HG02870 (cell line): Measurements from ENCODE around the gene TPRN.

Experiments
- ATAC-seq: cut with Tn5 transposase; IDR thresholded peaks from one replicate; pipeline ENCODE4 v1.9.1; 2021; ENCODE audit warnings: mild to moderate bottlenecking, moderate library complexity; ENCODE audit not compliant: unreplicated experiment

TPRN gene

DNA sequence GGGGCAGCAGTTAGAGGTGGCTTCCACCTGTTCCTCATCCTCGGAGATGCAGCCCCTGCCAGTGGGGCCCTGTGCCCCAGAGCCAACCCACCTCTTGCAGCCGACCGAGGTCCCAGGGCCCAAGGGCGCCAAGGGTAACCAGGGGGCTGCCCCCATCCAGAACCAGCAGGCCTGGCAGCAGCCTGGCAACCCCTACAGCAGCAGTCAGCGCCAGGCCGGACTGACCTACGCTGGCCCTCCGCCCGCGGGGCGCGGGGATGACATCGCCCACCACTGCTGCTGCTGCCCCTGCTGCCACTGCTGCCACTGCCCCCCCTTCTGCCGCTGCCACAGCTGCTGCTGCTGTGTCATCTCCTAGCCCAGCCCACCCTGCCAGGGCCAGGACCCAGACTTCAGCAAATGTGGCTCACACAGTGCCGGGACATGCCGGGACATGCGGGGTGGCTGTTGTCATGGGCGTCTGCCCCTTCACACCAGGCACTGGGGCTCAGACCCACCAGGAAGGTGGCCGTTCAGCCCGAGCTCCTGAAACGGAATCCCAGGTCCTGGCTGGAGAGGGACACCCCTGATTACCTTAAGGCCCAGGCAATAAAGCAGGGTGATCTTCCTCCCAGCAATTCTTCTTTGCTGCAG lies 25.3 kb upstream of the TPRN start:
- no peak for ATAC-seq

DNA sequence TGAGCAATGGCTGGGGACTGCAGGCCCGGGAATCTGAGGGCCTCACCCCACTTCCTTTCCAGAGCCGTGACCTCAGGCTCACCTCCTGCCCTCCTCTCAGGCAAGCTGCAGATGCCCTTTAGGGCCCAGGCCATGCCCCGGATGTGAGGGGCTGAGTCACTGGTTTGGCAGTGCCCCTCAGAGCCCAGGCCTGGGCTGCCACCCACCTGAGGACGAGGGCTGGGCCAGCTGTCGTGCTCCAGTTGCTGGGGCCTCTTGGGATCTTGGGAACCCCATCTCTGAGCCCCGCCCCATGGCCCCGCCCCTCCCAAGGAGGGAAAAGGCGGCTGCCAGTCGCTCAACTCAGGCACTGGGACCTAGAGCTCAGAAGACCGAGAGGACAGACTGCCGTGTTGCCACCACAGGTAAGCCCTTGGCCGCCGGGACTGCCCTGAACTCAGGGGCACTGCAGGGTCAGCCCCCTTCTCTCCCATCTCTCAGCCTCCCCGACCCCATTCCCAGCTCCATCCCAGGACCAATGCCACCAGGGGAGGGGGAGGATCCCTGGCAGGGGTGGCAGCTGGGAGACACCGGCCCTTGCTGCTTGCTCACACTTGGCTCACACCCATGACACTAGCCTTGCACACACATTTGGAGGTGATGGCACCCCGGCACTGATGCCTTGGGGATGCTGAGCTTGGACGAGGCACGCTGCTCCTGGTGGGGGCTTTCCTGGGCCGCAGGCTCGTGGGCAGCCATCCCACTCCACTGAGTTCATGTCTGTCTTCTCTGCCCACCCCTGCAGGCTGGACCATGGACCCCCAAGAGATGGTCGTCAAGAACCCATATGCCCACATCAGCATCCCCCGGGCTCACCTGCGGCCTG lies 24.5 kb upstream of the TPRN start, which contains the start of gene CYSRT1:
Gene CYSRT1 (plus strand): TSS at position 345 of the 865 bp plus-strand sequence. CDS start 448 bp downstream, at position 793.
- ATAC-seq, result no peak

DNA sequence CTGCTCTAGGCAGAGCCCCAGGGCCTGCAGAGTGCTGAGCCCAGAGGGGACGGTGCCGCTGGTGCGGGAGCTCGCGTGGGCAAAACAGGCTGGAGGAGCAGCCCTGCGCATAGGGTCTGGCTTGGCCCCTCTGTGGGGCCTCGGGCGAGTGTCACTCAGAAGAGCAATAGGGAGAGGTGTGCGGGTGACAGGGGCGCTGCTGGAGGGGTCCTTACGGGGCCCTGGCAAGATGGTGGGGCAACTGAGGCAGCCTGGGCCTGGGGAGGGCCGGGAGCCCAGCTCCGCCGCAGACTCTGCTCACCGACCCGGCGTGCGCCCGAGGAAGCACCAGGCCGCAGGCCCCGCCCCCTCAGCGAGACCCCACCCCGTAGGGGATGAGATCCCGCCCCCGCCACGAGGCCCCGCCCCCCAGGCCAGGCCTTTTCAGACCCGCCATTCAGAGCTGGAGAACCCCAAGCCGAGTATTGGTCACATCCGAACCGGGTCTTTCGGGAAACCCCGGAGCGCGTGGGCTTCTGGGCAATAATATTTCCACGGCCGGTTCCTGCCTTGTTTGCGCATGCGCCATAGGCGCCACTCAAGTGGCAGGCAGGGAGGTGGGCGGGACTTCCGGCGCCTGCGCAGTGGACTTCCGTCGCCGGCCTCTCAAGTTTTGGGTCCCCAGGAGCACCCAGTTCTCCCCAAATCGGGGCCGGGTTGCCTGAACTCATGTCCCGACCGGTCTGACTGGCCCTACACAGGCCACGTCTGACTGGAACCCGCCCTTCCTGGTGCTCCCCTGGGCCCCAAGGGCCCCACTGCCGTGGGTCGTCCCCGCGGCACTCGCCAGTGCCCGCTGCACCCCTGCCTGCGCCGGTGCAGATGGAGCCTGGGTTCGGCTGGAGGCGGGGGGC lies 22.8 kb upstream of the TPRN start:
- peak; percentile 65 for ATAC-seq

DNA sequence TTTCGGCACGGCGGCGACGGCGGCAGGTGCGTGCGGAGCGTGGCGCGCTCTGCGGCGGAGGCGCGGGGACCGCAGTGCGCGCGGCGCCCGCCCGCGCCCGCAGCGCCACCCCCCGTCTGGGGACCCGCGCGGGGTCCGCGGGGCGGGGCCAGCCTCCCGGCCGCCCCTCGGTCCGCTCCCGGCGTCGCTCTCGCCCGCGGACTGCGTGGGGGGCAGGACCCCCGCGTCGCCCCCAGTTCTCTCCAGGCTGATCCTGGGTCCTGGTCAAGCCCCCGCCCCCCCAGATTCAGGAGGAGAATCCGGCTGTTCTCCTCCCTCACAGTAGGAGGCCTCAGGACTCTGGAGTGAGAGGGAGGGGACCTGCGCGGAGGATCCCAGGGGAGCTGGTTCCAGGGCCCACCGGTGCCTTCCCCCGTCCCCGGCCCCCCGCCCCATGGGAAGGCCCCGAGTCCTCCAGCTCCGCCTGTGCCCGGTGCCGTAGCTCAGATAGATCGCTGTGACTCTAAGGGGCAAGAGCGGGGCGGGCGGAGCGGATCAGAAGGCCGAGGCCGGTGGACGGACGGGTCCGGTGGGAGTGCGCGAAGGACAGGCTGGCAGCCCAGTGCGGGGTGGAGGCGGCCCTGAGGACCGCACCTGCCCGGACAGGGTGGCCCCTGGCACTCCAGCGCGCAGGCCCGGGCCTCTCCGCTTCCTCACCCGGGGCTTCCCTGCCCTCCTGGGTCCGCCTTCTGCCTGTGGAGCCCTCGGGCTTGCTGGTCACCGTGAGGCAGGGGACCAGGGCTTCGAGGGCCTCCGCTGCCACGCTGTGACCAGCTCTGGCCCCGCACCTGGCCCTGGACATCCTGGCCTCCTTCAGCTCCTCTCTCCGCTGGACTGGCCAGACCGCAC lies 21.9 kb upstream of the TPRN start, which contains the start of gene RNF208:
Gene RNF208 (minus strand): TSS at position 51 of the 888 bp plus-strand sequence. CDS start 1,028 bp downstream, outside the sequence.
- ATAC-seq, result no peak

DNA sequence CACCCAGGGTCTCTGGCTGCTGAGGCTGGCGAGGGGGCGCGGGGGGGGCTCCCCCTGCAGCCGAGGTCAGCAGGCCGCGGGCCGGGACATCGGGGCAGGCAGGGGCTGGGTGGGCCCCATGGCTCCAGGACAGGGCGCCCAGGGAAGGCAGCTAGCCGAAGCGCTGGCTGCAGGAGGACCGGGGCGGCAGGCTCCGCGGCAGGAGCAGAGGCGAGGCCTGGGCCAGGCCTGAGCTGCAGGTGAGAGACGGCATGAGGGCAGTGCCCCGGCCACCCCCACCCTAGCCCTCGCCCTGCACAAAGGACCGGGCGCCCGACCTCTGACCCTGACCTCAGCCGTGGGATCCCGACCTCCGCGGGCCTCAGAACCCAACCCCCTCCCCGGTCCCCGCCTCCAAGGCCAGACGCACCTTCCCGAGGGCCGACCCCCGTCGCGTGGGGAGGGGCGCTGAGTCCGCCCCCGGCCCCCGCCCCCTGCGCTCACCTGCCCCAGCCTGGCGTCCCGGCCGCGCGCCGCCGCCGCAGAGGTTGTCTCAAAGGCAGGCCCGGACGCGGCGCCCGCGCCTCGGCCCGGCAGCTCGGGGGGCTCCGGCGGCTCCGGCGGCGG lies 21.1 kb upstream of the TPRN start:
- ATAC-seq, result no peak

DNA sequence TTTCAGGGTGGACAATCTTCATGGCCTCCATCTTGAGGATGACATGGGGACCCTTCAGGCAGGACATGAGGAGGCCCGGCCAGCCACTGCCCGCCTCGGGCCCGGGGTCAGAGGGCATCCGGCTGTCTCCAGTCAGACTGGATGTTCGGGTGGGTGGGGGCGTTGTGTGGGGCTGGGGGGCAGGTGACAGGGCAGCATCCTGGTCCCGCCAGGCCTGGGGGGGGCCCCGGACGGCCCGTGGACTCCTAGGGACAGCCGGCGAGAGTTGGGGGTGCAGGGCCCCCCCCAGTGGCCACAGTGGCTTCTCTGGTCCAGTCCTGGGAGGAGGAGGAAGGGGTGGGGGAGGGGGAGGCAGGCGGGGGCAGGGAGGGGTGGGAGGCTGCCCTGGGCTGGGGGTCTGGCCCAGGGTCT lies 20.6 kb upstream of the TPRN start:
- no peak for ATAC-seq

DNA sequence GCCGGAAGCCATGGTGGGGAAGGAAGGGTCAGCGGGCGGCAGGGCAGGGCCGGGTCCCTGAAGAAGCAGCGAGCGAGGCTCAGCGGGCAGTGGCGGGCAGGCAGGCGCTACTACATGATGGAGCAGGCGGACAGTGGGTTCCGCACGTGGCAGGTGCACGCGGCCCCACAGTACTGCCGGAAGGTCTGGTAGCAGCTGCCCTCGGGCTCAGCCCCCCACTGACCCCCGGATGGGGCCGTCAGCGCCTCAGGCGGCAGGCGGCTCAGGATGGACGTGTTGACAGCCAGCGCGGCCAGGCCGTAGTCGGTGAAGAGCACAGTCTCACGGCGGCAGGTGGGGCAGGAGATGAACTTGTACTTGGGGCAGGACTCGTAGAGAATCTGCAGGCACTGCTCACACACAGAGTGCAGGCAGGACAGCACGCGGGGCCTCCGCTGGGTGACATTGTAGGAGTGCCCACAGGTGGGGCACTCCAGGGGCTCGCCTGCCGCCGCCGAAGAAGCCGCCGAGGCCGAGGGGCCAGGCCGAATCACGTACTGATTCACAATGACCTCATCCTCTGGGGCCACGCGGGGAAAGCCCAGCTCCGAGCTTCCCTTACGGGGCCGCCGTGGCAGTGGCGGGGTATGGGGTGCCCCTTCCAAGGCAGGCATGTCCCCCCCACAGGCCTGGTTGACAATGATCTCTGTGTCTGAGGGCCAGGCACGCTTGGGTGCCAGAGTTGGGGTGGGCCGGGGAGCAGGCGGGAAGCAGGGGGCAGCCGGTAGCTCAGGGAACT lies 20.0 kb upstream of the TPRN start:
- ATAC-seq, result no peak

DNA sequence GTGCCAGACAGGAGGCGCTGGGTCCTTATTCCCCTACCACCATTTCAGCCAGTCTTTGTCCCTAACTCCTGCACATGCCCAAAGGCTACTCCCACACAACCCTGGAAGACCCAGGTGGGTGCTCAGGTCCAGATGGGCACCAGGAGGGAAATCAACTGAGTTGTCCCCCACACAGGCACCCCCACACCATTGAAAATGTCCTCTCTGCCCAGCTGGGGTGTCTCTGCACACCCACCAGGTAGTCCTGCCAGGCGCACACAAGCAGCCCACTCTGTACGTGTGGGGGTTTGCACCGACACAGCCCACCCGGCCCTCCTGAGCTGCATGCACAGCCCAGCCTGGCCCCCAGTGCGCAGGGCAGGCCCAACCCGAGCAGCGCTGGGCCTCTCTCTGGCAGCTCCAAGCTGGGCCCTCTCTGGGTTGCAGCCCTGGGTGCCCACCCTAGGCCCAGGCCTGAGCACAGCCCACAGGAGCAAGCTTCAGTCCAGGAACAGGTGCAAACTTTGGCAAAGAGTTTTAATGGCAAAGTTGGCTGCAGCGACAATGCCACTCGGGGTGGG lies 19.3 kb upstream of the TPRN start:
- ATAC-seq, result no peak

DNA sequence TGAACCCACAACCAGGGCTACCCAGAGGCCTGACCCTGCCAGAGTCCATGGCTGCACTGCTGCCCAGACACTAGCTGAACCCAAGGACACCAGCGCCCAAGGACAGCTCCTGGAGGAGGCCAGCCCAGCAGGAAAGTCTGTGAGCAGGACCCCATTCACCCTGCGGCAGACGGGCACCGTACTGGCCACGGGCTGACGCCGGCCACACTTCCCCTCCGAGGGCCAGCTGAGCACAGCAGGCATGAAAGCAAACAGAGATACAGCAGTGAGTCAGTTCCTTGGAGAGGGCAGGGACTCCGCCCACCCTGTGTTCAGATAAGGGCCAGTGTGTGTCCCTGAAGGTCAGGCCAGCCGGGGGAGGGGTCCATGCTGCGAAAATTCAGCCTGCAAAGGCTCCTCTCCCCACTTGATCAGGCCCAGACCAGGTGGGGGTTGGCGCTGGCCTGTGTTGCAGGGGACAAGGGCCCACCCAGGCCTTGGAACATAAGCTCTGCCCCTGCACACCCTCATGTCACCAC lies 18.3 kb upstream of the TPRN start:
- no peak for ATAC-seq

DNA sequence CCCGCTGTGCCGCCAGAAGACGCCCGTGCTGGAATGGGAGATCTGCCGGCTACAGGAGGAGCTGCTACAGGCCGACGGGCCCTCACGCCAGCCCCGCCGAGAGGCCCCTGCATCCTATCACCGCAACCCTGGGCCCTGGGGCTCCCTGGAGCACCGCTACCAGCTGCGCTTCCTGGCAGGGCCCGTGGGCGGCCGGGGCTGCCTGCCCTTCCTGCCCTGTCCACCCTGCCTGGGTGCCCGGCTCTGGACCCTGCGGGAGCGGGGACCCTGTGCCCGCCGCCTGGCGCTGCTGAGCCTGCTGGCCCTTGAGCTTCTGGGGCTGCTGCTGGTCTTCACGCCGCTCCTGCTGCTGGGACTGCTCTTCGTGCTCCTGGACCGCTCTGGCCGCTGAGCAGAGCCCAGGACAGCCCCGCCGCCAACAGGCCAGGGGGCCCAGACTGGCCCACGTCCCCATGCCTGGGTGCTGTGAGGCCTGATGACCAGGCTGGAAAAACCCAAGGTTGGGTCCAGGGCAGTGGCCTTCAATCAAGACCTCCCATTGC lies 17.7 kb upstream of the TPRN start:
- ATAC-seq, result no peak

DNA sequence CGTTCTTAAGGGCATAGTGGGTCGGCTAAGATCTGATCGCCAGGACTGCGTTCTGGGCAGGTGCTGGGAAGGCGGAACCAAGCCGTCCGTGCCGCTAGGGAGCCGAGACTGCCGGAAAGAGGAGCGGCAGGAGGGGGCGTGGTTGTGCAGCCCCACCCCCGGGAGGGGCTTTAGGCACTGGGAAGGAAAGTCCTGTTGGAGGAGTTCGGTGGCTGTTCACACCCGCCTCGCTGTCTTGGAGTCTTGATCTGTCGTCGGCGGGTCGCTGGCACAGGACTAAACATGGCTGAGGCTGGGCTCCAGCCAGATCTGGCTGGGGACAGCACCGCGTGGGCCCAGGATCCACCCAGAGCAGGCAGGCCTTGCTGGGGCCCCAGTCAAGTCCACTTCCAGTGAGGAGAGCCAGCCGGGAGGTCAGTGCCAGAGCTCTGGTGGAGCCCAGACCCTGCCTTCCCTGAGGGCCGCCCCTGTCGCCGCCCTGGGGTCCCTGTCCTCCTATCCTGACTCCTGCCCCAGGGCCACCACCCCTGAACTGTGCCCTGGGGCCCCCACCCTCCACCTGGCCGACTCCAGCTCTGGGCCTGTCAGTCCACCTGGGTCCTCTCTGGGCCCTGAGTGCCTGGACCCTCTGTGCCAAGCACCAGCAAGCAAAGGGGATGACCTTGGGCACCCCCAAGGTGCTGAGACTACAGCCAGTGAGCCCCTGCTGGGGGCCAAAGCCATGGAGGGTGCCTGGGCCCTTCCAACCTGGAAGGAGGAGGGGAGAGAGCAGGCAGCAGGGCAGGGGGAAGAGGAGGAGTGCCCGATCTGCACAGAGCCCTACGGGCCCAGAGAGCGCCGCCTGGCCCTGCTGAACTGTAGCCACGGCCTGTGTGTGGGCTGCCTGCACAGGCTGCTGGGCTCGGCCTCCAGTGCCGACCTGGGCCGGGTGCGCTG lies 17.0 kb upstream of the TPRN start:
- ATAC-seq, result no peak

DNA sequence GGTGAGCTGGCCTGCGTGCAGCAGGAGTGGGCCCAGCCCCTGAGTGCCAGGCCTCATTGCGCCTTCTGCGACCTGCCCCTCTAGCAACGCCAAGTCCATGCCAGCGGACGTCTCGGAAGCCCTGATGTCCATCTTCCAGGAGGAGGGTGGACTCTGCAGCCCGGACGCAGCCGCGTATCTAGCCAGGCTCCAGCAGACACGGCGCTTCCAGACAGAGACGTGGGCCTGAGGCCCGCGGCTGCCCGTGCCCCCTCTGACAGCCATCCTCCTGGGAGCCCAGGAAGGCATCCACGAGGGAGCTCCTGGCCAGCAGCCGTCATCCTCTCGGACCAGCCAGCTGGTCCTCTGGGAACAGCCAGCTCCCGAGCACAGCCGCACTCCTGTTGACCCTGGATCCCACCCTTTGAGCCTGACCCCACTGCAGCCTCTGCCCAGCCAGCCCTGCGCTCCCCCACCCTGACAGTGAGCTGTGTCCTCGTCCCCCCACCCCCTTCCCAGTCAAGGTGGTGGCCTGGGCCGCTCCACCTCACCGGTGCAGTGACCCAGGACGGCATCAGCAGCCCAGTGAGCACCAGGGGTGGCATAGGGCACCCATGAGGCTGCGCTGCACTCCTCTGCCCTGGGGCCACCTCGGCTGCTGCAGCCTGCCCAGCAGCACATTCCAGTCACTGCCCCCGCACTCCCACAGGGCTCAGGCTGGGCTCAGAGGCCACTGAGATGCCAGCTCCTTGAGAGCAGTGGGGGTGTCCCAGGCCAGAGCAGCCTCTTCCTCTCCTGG lies 15.8 kb upstream of the TPRN start:
- ATAC-seq, result no peak

DNA sequence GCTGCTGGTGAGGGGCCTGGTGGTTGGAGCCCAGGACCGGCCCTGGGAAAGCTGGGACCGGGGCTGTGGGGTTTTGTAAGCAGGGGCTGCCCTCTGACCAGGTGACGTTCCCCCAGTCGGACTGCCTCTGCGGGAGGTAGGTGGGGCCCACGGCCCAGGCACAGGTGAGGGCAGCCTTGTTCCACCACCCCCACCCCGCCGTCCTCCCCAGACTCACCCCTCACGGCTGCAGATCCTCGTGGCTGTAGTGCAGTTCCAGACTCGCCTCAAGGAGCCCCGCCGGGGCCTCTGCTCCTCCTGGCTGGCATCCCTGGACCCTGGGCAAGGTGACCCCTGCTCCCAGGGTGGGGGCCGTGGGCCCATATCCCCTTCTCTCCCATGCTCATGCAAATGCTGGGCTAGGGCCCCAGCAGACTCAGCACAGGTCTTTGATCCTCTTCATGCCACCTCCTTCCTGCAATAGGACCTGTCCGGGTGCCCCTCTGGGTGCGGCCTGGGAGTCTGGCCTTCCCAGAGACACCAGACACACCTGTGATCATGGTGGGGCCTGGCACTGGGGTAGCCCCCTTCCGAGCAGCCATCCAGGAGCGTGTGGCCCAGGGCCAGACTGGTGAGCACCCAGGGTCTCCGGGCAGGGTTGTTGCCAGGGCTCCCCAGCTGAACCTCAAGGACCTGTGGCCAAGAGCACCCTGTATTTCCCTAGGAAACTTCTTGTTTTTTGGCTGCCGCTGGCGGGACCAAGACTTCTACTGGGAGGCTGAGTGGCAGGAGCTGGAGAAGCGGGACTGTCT lies 14.8 kb upstream of the TPRN start:
- no peak for ATAC-seq

DNA sequence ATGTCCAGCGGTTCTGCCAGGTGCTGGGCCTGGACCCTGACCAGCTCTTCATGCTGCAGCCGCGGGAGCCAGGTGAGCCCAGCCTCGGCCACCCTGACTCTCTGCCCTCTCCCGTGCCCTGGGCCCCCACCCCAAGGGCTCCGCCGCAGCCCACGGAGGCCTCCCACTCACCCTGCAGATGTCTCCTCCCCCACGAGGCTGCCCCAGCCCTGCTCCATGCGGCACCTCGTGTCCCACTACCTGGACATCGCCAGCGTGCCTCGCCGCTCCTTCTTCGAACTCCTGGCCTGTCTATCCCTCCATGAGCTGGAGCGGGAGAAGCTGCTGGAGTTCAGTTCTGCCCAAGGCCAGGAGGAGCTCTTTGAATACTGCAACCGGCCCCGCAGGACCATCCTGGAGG lies 14.1 kb upstream of the TPRN start:
- ATAC-seq, result no peak
